GM10248 (cell line): ENCODE results near the gene TMEM45A.
"Not testable (repeated sequence)": the region's sequence is repeated elsewhere in the genome, so short reads cannot be mapped to it uniquely, and the experiment has no call there.

Experiments used
- CTCF ChIA-PET: fragments of 300-600 bp; sonication (Branson Sonifier 250); formaldehyde crosslinking; extraction: SDS; loops from one replicate; lab custom pipeline; 2021; ENCODE audit warnings: antibody characterized with exemption; lab: Yijun Ruan, JAX
- POLR2A ChIA-PET: fragments of 350-650 bp; sonication (Branson Sonifier 250); formaldehyde crosslinking; extraction: SDS; loops from one replicate; lab custom pipeline; 2020; ENCODE audit warnings: antibody characterized with exemption; lab: Yijun Ruan, JAX
- DNase-seq: peaks from one replicate; pipeline ENCODE4 v3.0.0; 2012; ENCODE audit errors: extremely low spot score
- TF ChIP-seq, protein P1 (sequence below): IDR thresholded peaks from 2 replicates; pipeline ENCODE4 v1.5.1; 2012; ENCODE audit warnings: mild to moderate bottlenecking, low read depth; ENCODE audit errors: extremely low read depth, missing control alignments, control extremely low read depth

TMEM45A gene

DNA sequence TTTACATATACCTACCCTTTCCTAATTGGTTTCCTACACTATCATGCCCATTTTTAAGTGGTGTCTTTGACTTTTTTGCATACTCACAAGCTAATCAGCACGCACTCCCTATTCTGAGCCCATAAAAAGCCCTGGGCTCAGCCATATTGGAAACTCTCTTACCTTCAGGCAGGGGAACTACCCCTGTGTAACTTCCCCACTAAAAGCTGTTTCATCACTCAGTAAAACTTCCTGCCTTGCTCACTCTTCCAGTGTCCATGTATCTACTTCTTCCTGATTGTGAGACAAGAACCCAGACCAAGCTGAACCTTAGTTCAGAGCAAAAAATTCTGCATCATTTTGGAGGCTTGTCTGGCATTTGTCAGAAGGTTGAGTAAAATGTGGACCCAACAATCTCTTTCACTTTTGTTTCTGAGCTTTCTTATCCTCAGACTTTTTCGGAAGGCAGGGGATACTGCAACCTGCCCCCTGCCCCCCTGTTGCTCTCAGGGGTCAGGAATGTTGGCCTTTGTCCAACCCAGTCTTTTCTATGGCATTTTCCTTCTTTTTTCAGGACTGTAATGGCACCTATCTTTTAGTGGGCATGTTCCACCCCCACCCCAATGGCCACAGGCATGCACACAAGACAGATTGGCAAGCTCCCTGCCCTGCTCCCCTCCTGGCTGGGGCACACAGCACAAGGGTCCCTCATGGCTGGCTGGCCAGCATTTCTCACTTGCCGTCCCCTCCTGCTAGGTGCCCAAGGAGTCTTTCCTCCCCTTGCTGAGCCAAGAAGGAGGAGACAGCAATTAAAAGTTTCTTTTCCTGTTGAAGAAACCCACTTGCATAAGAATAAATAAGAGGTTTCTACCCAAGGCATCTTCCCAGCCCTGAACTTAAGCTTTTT lies 26.3 kb upstream of the TMEM45A start:
- ChIA-PET POLR2A (no interaction called here), CTCF (interaction anchor here (0.8 to 9.8 kb wide), 9 partner anchors 9 to 331 kb away, joined by 3 to 193 read pairs (median 3); no protein-coding TSS in a partner anchor)
- DNase-seq: peak; percentile 31
- TF ChIP-seq, protein P1, sequence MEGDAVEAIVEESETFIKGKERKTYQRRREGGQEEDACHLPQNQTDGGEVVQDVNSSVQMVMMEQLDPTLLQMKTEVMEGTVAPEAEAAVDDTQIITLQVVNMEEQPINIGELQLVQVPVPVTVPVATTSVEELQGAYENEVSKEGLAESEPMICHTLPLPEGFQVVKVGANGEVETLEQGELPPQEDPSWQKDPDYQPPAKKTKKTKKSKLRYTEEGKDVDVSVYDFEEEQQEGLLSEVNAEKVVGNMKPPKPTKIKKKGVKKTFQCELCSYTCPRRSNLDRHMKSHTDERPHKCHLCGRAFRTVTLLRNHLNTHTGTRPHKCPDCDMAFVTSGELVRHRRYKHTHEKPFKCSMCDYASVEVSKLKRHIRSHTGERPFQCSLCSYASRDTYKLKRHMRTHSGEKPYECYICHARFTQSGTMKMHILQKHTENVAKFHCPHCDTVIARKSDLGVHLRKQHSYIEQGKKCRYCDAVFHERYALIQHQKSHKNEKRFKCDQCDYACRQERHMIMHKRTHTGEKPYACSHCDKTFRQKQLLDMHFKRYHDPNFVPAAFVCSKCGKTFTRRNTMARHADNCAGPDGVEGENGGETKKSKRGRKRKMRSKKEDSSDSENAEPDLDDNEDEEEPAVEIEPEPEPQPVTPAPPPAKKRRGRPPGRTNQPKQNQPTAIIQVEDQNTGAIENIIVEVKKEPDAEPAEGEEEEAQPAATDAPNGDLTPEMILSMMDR: no peak

DNA sequence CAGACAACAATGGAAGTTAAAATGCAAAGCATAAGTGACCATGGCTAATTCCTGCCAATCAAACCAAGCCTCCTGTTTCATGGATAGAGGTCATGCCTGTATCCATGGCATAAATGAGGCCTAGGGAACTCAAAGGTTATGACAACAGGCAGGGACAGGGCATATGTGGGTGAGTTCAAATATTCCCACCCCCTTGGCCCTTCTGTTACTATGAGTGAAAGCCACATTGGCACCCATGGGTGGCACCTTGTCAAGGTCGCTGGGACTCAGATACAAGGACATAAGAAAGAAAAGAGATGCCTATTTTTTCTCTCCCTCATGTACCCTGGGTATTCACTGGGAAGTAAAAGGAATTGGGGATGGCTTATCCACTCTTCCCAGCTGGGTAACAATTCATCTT lies 25.3 kb upstream of the TMEM45A start:
- POLR2A ChIA-PET: no interaction called here
- TF ChIP-seq, protein P1: no peak
- CTCF ChIA-PET: interaction anchor here (1.3 to 9.8 kb wide), 4 partner anchors 10 to 122 kb away, joined by 3 to 193 read pairs (median 4); no protein-coding TSS in a partner anchor
- DNase-seq: no peak

DNA sequence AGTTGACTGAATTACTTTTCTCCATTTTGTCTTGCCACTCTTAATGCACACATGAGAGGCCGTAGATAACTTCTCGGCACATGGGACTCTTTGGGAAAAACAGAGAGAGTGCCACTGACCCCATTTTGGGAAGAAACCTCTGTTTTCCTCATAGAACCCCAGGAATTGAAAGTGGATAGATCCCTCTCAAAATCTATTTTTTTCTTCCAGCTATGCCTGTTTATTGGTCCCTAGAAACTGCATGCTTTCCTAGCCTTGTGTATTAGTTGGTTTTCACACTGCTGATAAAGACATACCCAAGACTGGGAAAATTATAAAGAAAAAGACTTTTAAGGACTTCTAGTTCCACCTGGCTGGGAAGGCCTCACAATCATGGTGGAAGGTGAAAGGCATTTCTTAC lies 23.7 kb upstream of the TMEM45A start:
- TF ChIP-seq, protein P1: no peak
- CTCF ChIA-PET: interaction anchor here (1.0 to 9.8 kb wide), 4 partner anchors 16 to 120 kb away, joined by 3 to 193 read pairs (median 4); no protein-coding TSS in a partner anchor
- no peak for DNase-seq
- POLR2A ChIA-PET: no interaction called here

DNA sequence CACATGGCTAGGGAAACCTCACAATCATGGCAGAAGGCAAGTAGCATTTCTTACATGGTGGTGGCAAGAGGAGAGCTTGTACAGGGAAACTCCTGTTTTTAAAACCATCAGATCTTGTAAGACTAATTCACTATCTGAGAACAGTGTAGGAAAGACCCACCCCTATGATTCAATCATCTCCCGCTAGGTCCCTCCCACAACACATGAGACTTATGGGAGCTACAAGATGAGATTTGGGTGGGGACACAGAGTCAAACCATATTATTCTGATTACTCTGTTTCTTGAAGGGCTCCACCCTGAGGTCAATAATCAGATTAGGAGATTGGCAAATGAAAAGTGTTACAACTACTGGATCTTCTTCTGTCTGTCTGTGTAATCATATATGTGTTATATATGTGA lies 21.5 kb upstream of the TMEM45A start:
- POLR2A ChIA-PET: no interaction called here
- TF ChIP-seq, protein P1: no peak
- CTCF ChIA-PET: interaction anchor here (1.6 to 9.8 kb wide), 2 partner anchors 15 to 118 kb away, joined by 4 to 193 read pairs; no protein-coding TSS in a partner anchor
- DNase-seq: no peak

DNA sequence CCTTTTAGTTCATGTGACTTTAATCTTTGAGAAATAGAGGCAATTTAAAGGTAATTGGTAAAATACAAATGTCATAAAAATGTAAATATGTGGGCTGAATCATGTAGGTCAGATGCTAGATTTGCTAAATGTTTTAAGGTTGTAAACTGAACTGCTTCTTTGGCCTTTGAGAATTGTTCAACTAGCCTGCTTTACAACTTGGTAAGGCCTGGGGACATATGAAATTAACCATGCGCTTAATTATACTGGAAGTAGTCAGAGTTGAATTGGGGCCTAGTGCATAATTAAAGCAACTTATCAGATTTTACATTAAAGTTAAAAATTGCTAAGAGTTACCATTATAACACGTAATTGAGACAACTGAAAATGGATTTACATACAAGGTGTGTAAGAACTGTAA lies 21.0 kb upstream of the TMEM45A start:
- CTCF ChIA-PET: interaction anchor here (1.6 to 9.8 kb wide), 2 partner anchors 15 to 118 kb away, joined by 4 to 193 read pairs; no protein-coding TSS in a partner anchor
- TF ChIP-seq, protein P1: no peak
- DNase-seq: no peak
- POLR2A ChIA-PET: no interaction called here

DNA sequence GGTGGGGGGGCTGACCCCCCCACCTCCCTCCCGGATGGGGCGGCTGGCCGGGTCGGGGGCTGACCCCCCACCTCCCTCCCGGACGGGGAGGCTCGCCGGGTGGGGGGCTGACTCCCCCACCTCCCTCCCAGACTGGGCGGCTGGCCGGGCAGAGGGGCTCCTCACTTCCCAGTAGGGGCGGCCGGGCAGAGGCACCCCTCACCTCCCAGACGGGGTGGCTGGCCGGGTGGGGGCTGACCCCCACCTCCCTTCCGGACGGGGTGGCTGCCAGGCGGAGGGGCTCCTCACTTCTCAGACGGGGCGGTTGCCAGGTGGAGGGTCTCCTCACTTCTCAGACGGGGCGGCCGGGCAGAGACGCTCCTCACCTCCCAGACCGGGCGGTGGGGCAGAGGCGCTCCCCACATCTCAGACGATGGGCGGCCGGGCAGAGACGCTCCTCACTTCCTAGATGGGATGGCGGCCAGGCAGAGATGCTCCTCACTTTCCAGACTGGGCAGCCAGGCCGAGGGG lies 14.5 kb upstream of the TMEM45A start:
- DNase-seq, CTCF ChIA-PET, POLR2A ChIA-PET: not testable (repeated sequence)

DNA sequence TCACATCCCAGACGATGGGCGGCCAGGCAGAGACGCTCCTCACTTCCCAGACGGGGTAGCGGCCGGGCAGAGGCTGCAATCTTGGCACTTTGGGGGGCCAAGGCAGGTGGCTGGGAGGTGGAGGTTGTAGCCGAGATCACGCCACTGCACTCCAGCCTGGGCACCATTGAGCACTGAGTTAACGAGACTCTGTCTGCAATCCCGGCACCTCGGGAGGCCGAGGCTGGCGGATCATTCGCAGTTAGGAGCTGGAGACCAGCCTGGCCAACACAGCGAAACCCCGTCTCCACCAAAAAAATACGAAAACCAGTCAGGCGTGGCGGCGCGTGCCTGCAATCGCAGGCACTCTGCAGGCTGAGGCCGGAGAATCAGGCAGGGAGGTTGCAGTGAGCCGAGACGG lies 13.9 kb upstream of the TMEM45A start:
- POLR2A ChIA-PET, DNase-seq, CTCF ChIA-PET: not testable (repeated sequence)
